ENCODE results near the gene NT5DC4. TPM values are rescaled to one million over a fixed set of nuclear protein-coding genes. Genes with fewer than 3 reads are reported as not detected.

The NT5DC4 gene
- total and polyA plus RNA-seq, 2 of the 8 experiments (the other 6 are each of a cell fraction or from before 2014, with no cell fraction given): not detected

DNA sequence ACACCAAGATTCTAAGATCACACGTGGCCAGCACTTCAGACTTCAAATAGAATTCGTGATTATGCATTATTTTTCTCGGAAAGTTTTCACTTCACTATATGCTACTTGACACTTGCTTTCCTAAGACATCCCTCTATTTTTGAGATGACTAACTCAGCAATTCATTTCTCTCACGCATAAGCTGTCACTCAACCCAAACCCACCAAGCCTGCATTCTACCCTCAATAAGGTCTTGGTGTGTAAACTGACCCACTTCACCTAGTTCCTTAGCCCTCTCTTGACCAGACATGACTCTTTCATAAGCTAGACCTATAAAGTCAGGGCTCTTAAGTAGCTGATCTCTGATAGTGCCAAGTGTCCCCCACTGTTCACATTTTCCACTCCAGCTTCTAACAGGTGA lies 31.8 kb downstream of the NT5DC4 start:
- Histone ChIP-seq H3K4ac (replicated peaks; ENCODE audit: insufficient read length, low read depth, low read length) (no peak overlapping the region), H2AK5ac (ENCODE audit: low read depth, low read length) (no peak overlapping the region), H2BK5ac (ENCODE audit: low read depth, low read length) (no peak overlapping the region), H4K5ac (ENCODE audit: insufficient read length, low read depth, low read length) (no peak overlapping the region), H2BK12ac (ENCODE audit: low read depth, low read length) (no peak overlapping the region), H4K20me1 (replicated peaks in 1 of 2; ENCODE audit: control insufficient read depth in 1 of 2, insufficient read depth in 2 of 2, low read length in 2 of 2) (peaks cover 0 to 2% of the 10 kb centered on the region in 2 experiments), H4K8ac (ENCODE audit: extremely low read depth, insufficient read depth, low read length) (no peak overlapping the region), H2AFZ (ENCODE audit: low read length) (no peak overlapping the region), H3K23ac (ENCODE audit: insufficient read length) (no peak overlapping the region), H3K9me3 (ENCODE audit: insufficient read depth in 2 of 2, low read depth in 1 of 2, low read length in 1 of 2) (no peaks in the 10 kb centered on the region), H3K36me3 (ENCODE audit: control insufficient read depth in 2 of 4, insufficient read depth in 4 of 4, low read length in 3 of 4) (peaks cover 4 to 51% (median 33%) of the 10 kb centered on the region in 4 experiments; a peak in 7 of 8 replicates), H3K56ac (replicated peaks; ENCODE audit: insufficient read length, low read depth, low read length) (no peak overlapping the region), H2BK15ac (ENCODE audit: low read length) (no peak overlapping the region), H3K14ac (ENCODE audit: insufficient read length) (no peak overlapping the region), H3K27me3 (replicated peaks in 1 of 4; ENCODE audit: control insufficient read depth in 3 of 4, extremely low read depth in 1 of 4, insufficient read depth in 3 of 4, low read length in 3 of 4) (no peaks in the 10 kb centered on the region), H3K4me3 (ENCODE audit: extremely low read depth in 1 of 4, insufficient read depth in 2 of 4, low read depth in 3 of 4, low read length in 4 of 4) (no peak overlapping the region), H3K79me1 (ENCODE audit: low read depth, low read length) (peaks cover 2% of the 10 kb centered on the region; the same call in 1 of the 2 replicates), H4K91ac (replicated peaks; ENCODE audit: insufficient read length, low read length) (no peak overlapping the region), H2BK20ac (ENCODE audit: low read length) (no peak overlapping the region), H2BK120ac (replicated peaks; ENCODE audit: low read depth, low read length) (no peak overlapping the region), H3K23me2 (ENCODE audit: low read depth, low read length) (0 out of 2 replicates have a peak, but pooled peaks cover 1% of the 10 kb centered on the region), H3K27ac (ENCODE audit: low read depth, low read length) (no peak overlapping the region), H3K4me2 (ENCODE audit: insufficient read depth in 1 of 2, low read depth in 2 of 2, low read length in 2 of 2) (no peak overlapping the region), H3K79me2 (ENCODE audit: control insufficient read depth in 1 of 2, insufficient read depth in 2 of 2, low read length in 2 of 2) (no peaks in the 10 kb centered on the region), H3K9ac (replicated peaks in 1 of 4; ENCODE audit: extremely low read depth in 1 of 4, low read depth in 3 of 4, low read length in 3 of 4) (no peak overlapping the region), H3K18ac (ENCODE audit: extremely low read depth, low read length) (no peak overlapping the region), H3K4me1 (replicated peaks in 1 of 4; ENCODE audit: control insufficient read depth in 3 of 4, insufficient read depth in 4 of 4, low read length in 3 of 4) (no peaks in the 10 kb centered on the region)
- DNase-seq (ENCODE audit: low read depth in 1 of 2, low spot score in 2 of 2) (no peak), FAIRE-seq (no peak)
- 86% methylated on average over 4 of the region's 4 CpGs; no CpG with 5 or more reads in 1 of the 2 experiments for WGBS, 2 experiments (ENCODE audit: extremely low coverage in 1 of 2, insufficient coverage in 1 of 2, insufficient read length in 1 of 2, insufficient replicate concordance in 2 of 2, low coverage in 1 of 2, low lambda C conversion rate in 2 of 2, missing lambda C conversion rate in 1 of 2)
- POLR2A ChIA-PET (ENCODE audit: partially characterized antibody): no interaction called here
- CTCF ChIA-PET (ENCODE audit: partially characterized antibody): interaction anchor here (0.7 to 9.8 kb wide), 6 partner anchors 13 to 196 kb away, joined by 3 to 178 read pairs (median 4); no protein-coding TSS in a partner anchor
- no peak for TF ChIP-seq HDAC6 (IDR thresholded peaks at IDR 0.05; ENCODE audit: low read depth, low read length)
- TF ChIP-seq, protein P1, sequence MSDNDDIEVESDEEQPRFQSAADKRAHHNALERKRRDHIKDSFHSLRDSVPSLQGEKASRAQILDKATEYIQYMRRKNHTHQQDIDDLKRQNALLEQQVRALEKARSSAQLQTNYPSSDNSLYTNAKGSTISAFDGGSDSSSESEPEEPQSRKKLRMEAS (IDR thresholded peaks at IDR 0.05): no peak
- no peak for TF ChIP-seq CHD2 (IDR thresholded peaks at IDR 0.05; ENCODE audit: low read length)
- TF ChIP-seq RAD21 (IDR thresholded peaks at IDR 0.05 in 1 of 2, conservative IDR thresholded peaks at IDR 0.05 in 1 of 2; ENCODE audit: low read depth in 2 of 2, low read length in 2 of 2): no peak
- TF ChIP-seq EZH2 (IDR thresholded peaks at IDR 0.05; ENCODE audit: low read depth, low read length, severe bottlenecking): no peak
- TF ChIP-seq NANOG (IDR thresholded peaks at IDR 0.05; ENCODE audit: insufficient read depth, low read depth, low read length, poor library complexity, severe bottlenecking): no peak
- TF ChIP-seq CREB1 (IDR thresholded peaks at IDR 0.05): no peak
- no peak for TF ChIP-seq ASH2L (IDR thresholded peaks at IDR 0.05; ENCODE audit: low read length)
- TF ChIP-seq ZNF274 (IDR thresholded peaks at IDR 0.05; ENCODE audit: borderline replicate concordance, extremely low read depth, low read length): no peak
- no peak for TF ChIP-seq CTBP2 (IDR thresholded peaks at IDR 0.05; ENCODE audit: borderline replicate concordance, insufficient read depth, insufficient read length, low read length)
- TF ChIP-seq, protein P2, sequence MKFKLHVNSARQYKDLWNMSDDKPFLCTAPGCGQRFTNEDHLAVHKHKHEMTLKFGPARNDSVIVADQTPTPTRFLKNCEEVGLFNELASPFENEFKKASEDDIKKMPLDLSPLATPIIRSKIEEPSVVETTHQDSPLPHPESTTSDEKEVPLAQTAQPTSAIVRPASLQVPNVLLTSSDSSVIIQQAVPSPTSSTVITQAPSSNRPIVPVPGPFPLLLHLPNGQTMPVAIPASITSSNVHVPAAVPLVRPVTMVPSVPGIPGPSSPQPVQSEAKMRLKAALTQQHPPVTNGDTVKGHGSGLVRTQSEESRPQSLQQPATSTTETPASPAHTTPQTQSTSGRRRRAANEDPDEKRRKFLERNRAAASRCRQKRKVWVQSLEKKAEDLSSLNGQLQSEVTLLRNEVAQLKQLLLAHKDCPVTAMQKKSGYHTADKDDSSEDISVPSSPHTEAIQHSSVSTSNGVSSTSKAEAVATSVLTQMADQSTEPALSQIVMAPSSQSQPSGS (IDR thresholded peaks at IDR 0.05; ENCODE audit: low read length): no peak
- TF ChIP-seq BRCA1 (IDR thresholded peaks at IDR 0.05; ENCODE audit: low read depth, low read length): no peak

Data from H1 (cell line).